LHCN-M2 (cell line): ENCODE measurements around the gene IQSEC3. TPM values are rescaled to one million over a fixed set of nuclear protein-coding genes. Genes with fewer than 3 reads are reported as not detected.
"Not testable (repeated sequence)": the region's sequence is repeated elsewhere in the genome, so short reads cannot be mapped to it uniquely, and the experiment has no call there.

ENCODE experiments used
- DNase-seq: peaks from one replicate; pipeline ENCODE4 v3.0.0-alpha.2; 2012; ENCODE audit warnings: low read depth
- total RNA-seq: library from RNA; depleted of rRNA; stranded (reverse); fragments of >200 nt; gene quantifications from 2 replicates; pipeline ENCODE4 v1.2.3, GENCODE V29; 2014

IQSEC3 gene
- total RNA-seq, 1 experiment from 2014 or later: not detected

GRCh38 chr12:177336-177979 lies 110.9 kb downstream of the IQSEC3 start:
- no peak for DNase-seq

- no peak for DNase-seq
Observed at GRCh38 chr12:177980-178828, 111.6 kb downstream of the IQSEC3 start.

- no peak for DNase-seq
Observed at GRCh38 chr12:178829-179109, 112.2 kb downstream of the IQSEC3 start.

- no peak for DNase-seq
Observed at GRCh38 chr12:179131-179884, 112.7 kb downstream of the IQSEC3 start.

- no peak for DNase-seq
Observed at GRCh38 chr12:179885-180284, 113.3 kb downstream of the IQSEC3 start.

- no peak for DNase-seq
Observed at GRCh38 chr12:180445-180844, 113.9 kb downstream of the IQSEC3 start.

- no peak for DNase-seq
Observed at GRCh38 chr12:181921-182320, 115.4 kb downstream of the IQSEC3 start.

GRCh38 chr12:182381-182892 lies 115.9 kb downstream of the IQSEC3 start:
- peak; percentile 82 for DNase-seq

GRCh38 chr12:184811-185575 lies 118.4 kb downstream of the IQSEC3 start:
- no peak for DNase-seq

- DNase-seq: no peak
Observed at GRCh38 chr12:185576-185955, 119.0 kb downstream of the IQSEC3 start.

GRCh38 chr12:186006-186625 lies 119.5 kb downstream of the IQSEC3 start:
- no peak for DNase-seq

- not testable (repeated sequence) for DNase-seq
Observed at GRCh38 chr12:187986-188909, 121.7 kb downstream of the IQSEC3 start.

GRCh38 chr12:188910-189621 lies 122.5 kb downstream of the IQSEC3 start:
- peak; percentile 18 for DNase-seq

GRCh38 chr12:189622-189962 lies 123.0 kb downstream of the IQSEC3 start:
- no peak for DNase-seq

- no peak for DNase-seq
Observed at GRCh38 chr12:190881-191280, 124.3 kb downstream of the IQSEC3 start.

- no peak for DNase-seq
Observed at GRCh38 chr12:191541-191940, 125.0 kb downstream of the IQSEC3 start.

- no peak for DNase-seq
Observed at GRCh38 chr12:193261-193660, 126.7 kb downstream of the IQSEC3 start.

- no peak for DNase-seq
Observed at GRCh38 chr12:194276-194675, 127.7 kb downstream of the IQSEC3 start.

GRCh38 chr12:195156-195555 lies 128.6 kb downstream of the IQSEC3 start:
- no peak for DNase-seq

GRCh38 chr12:195951-196350 lies 129.4 kb downstream of the IQSEC3 start:
- no peak for DNase-seq
